ENCODE data around the gene BIN1. TPM values are rescaled to one million over a fixed set of nuclear protein-coding genes. Genes with fewer than 3 reads are reported as not detected.

Gene BIN1
- total RNA-seq, 1 donor from 2014 or later = 182 TPM

GRCh38 chr2:127027715-127028114 lies 79.2 kb downstream of the BIN1 start:
- Mint-ChIP-seq H3K27ac (ENCODE audit: unreplicated experiment) (no peak overlapping the region), H3K36me3 (ENCODE audit: low read depth, unreplicated experiment) (no peaks in the 10 kb centered on the region), H3K4me3 (ENCODE audit: unreplicated experiment) (no peak overlapping the region), H3K9me3 (ENCODE audit: unreplicated experiment) (no peaks in the 10 kb centered on the region), H3K4me1 (ENCODE audit: unreplicated experiment) (peaks cover 26% of the 10 kb centered on the region), H3K27me3 (ENCODE audit: unreplicated experiment) (peaks cover 9% of the 10 kb centered on the region)
- DNase-seq (ENCODE audit: low spot score) = no peak
- no peak for TF ChIP-seq CTCF (IDR thresholded peaks at IDR 0.05; ENCODE audit: unreplicated experiment)

- no peaks in the 10 kb centered on the region for H3K9me3 Mint-ChIP-seq (ENCODE audit: unreplicated experiment)
- H3K27ac Mint-ChIP-seq (ENCODE audit: unreplicated experiment) = peak overlapping the region; percentile 78
- H3K36me3 Mint-ChIP-seq (ENCODE audit: low read depth, unreplicated experiment) = no peaks in the 10 kb centered on the region
- TF ChIP-seq CTCF (IDR thresholded peaks at IDR 0.05; ENCODE audit: unreplicated experiment) = peak; percentile 28
- H3K4me3 Mint-ChIP-seq (ENCODE audit: unreplicated experiment) = peak overlapping the region; percentile 89
- DNase-seq (ENCODE audit: low spot score) = peak; percentile 84
- H3K4me1 Mint-ChIP-seq (ENCODE audit: unreplicated experiment) = peaks cover 15% of the 10 kb centered on the region
- peaks cover 9% of the 10 kb centered on the region for H3K27me3 Mint-ChIP-seq (ENCODE audit: unreplicated experiment)
Measured at GRCh38 chr2:127025359-127026166, 81.4 kb downstream of the BIN1 start.

- H3K9me3 Mint-ChIP-seq (ENCODE audit: unreplicated experiment) = no peaks in the 10 kb centered on the region
- TF ChIP-seq CTCF (IDR thresholded peaks at IDR 0.05; ENCODE audit: unreplicated experiment) = no peak
- peak overlapping the region; percentile 89 for H3K4me3 Mint-ChIP-seq (ENCODE audit: unreplicated experiment)
- peaks cover 10% of the 10 kb centered on the region for H3K27me3 Mint-ChIP-seq (ENCODE audit: unreplicated experiment)
- H3K27ac Mint-ChIP-seq (ENCODE audit: unreplicated experiment) = peak overlapping the region; percentile 70
- no peaks in the 10 kb centered on the region for H3K36me3 Mint-ChIP-seq (ENCODE audit: low read depth, unreplicated experiment)
- DNase-seq (ENCODE audit: low spot score) = peak; percentile 66
- H3K4me1 Mint-ChIP-seq (ENCODE audit: unreplicated experiment) = peaks cover 15% of the 10 kb centered on the region
Measured at GRCh38 chr2:127024769-127025358, 82.1 kb downstream of the BIN1 start.

- Mint-ChIP-seq H3K27me3 (ENCODE audit: unreplicated experiment) (peaks cover 12% of the 10 kb centered on the region), H3K27ac (ENCODE audit: unreplicated experiment) (no peak overlapping the region), H3K4me3 (ENCODE audit: unreplicated experiment) (no peak overlapping the region), H3K9me3 (ENCODE audit: unreplicated experiment) (no peaks in the 10 kb centered on the region), H3K36me3 (ENCODE audit: low read depth, unreplicated experiment) (no peaks in the 10 kb centered on the region), H3K4me1 (ENCODE audit: unreplicated experiment) (peaks cover 15% of the 10 kb centered on the region)
- DNase-seq (ENCODE audit: low spot score) = no peak
- TF ChIP-seq CTCF (IDR thresholded peaks at IDR 0.05; ENCODE audit: unreplicated experiment) = no peak
Measured at GRCh38 chr2:127023504-127023903, 83.5 kb downstream of the BIN1 start.

GRCh38 chr2:127022817-127023216 lies 84.1 kb downstream of the BIN1 start:
- Mint-ChIP-seq H3K9me3 (ENCODE audit: unreplicated experiment) (no peaks in the 10 kb centered on the region), H3K4me1 (ENCODE audit: unreplicated experiment) (peaks cover 15% of the 10 kb centered on the region), H3K4me3 (ENCODE audit: unreplicated experiment) (no peak overlapping the region), H3K36me3 (ENCODE audit: low read depth, unreplicated experiment) (no peaks in the 10 kb centered on the region), H3K27me3 (ENCODE audit: unreplicated experiment) (peaks cover 12% of the 10 kb centered on the region), H3K27ac (ENCODE audit: unreplicated experiment) (no peak overlapping the region)
- TF ChIP-seq CTCF (IDR thresholded peaks at IDR 0.05; ENCODE audit: unreplicated experiment) = no peak
- no peak for DNase-seq (ENCODE audit: low spot score)
